GM12878 (cell line): ENCODE results near the gene BIN1. TPM values are rescaled to one million over a fixed set of nuclear protein-coding genes. Genes with fewer than 3 reads are reported as not detected.

Experiments used
- ATAC-seq: fragments of 200-7000 bp; cut with Tn5 transposase; 3 replicates; pipeline ENCODE4 v1.9.1; 2020; ENCODE audit warnings: mild to moderate bottlenecking, moderate library complexity
- BruUV-seq: library from RNA; stranded (reverse); fragments of 400-500 nt; replicated peaks from 2 replicates; lab custom pipeline; 2021; lab: Mats Ljungman, UMichigan
- CTCF ChIA-PET: fragments of 300-600 bp; sonication (Branson Sonifier 250); formaldehyde crosslinking; extraction: SDS; loops from one replicate; lab custom pipeline; 2021; ENCODE audit warnings: inconsistent platforms; lab: Yijun Ruan, JAX
- POLR2A ChIA-PET: fragments of 350-600 bp; formaldehyde crosslinking; extraction: SDS; loops from one replicate; lab custom pipeline; 2021; ENCODE audit warnings: inconsistent platforms; lab: Charles Lee
- RAD21 ChIA-PET: fragments of 300-600 bp; sonication (Branson Sonifier 250); formaldehyde crosslinking; loops from one replicate; lab custom pipeline; 2023; ENCODE audit warnings: antibody characterized with exemption; ENCODE audit not compliant: unreplicated experiment; lab: Charles Lee
- SMC1A ChIA-PET: fragments of 300-600 bp; sonication (Branson Sonifier 250); formaldehyde crosslinking; loops from one replicate; lab custom pipeline; 2023; ENCODE audit not compliant: unreplicated experiment, uncharacterized antibody; lab: Charles Lee
- DNase-seq: peaks from one replicate; pipeline ENCODE4 v3.0.0-alpha.2; 2011; ENCODE audit warnings: low read depth, low spot score
- FAIRE-seq: peaks from 3 replicates; lab custom pipeline; 2011; peaks lifted over from hg19 to GRCh38; lab: Jason Lieb, UNC
- H2AFZ ChIP-seq: 2 replicates; pipeline ENCODE4 v1.6.0; 2011; ENCODE audit warnings: low read depth, low read length, control low read depth; ENCODE audit not compliant: control insufficient read depth
- H3K27ac ChIP-seq: 2 replicates; pipeline ENCODE4 v1.5.1; 2011; ENCODE audit warnings: control low read depth; ENCODE audit not compliant: control insufficient read depth, insufficient read depth
- H3K27me3 ChIP-seq, 2 experiments: replicated peaks in 1 of 2; 2 replicates each; pipeline versions ENCODE4 v1.6.0 to v1.6.1; 2011; ENCODE audit warnings: low read length in 1 of 2; ENCODE audit not compliant: control insufficient read depth in 2 of 2, insufficient read depth in 2 of 2
- H3K36me3 ChIP-seq, 2 experiments: 2 replicates each; pipeline ENCODE4 v1.5.1; 2011; ENCODE audit warnings: low read length in 1 of 2; ENCODE audit not compliant: control insufficient read depth in 2 of 2, insufficient read depth in 2 of 2
- H3K4me1 ChIP-seq: 2 replicates; pipeline ENCODE4 v1.6.1; 2011; ENCODE audit warnings: mild to moderate bottlenecking, low read length, moderate library complexity, mixed read lengths; ENCODE audit not compliant: control insufficient read depth, insufficient read depth
- H3K4me2 ChIP-seq: 2 replicates; pipeline ENCODE4 v1.6.0; 2011; ENCODE audit warnings: control low read depth; ENCODE audit not compliant: control insufficient read depth, insufficient read depth
- H3K4me3 ChIP-seq: fragments of 200-600 bp; sonication (generic); 2 replicates; pipeline ENCODE4 v1.5.1; 2016
- H3K79me2 ChIP-seq: 2 replicates; pipeline ENCODE4 v1.6.0; 2011; ENCODE audit warnings: low read length; ENCODE audit not compliant: control insufficient read depth, insufficient read depth
- H3K9ac ChIP-seq: 2 replicates; pipeline ENCODE4 v1.8.0; 2011; ENCODE audit warnings: low read length, control low read depth, mixed read lengths; ENCODE audit not compliant: control insufficient read depth, insufficient read depth
- H3K9me3 ChIP-seq: replicated peaks from 3 replicates; pipeline ENCODE4 v1.5.1; 2011; ENCODE audit warnings: mild to moderate bottlenecking, low read length; ENCODE audit not compliant: control insufficient read depth, insufficient read depth
- H4K20me1 ChIP-seq: 2 replicates; pipeline ENCODE4 v1.6.0; 2011; ENCODE audit not compliant: control insufficient read depth, insufficient read depth
- BHLHE40 ChIP-seq, 2 experiments: fragments of 450-650 bp in 1 of 2; IDR thresholded peaks; 2 replicates each; pipeline ENCODE4 v1.6.1; 2011 to 2017; ENCODE audit warnings: low read depth in 2 of 2, borderline replicate concordance in 1 of 2, improper control_type of control experiment in 1 of 2, low read length in 1 of 2, mild to moderate bottlenecking in 1 of 2
- WGBS: methylation state at CpG from one replicate; pipeline ENCODE4 v1.1.6; 2016; ENCODE audit warnings: low lambda C conversion rate; ENCODE audit not compliant: insufficient replicate concordance, insufficient coverage; ENCODE audit errors: missing lambda C conversion rate; 5-methylcytosine and 5-hydroxymethylcytosine counted together
- in situ Hi-C: fragments of 300-500 bp; cut with MboI; formaldehyde crosslinking; loops from 9 replicates; pipeline ENCODE4 v1.14.3; 2018; ENCODE audit warnings: mixed read lengths
- intact Hi-C: fragments of 100-400 bp; cut with micrococcal nuclease; formaldehyde crosslinking; loops from one replicate; pipeline ENCODE4 v1.14.2; 2022; ENCODE audit not compliant: unreplicated experiment
- polyA plus RNA-seq, 11 experiments: library from polyadenylated mRNA; depleted of rRNA in 4 of 11; unstranded in 6 of 11; stranded (reverse) in 5 of 11; fragments of >200 nt; fragmentation: Nextera tagmentation in 4 of 11; fragmentation: Illumina TruSeq in 1 of 11; extraction: Ambion mirVana in 4 of 11; extraction: Trizol in 1 of 11; gene quantifications; 1 replicate in 1 of 11; 2 replicates in 10 of 11; pipeline versions ENCODE4 v1.2.1 to v1.2.3, GENCODE V29; 2011 to 2016; ENCODE audit warnings: inconsistent platforms in 2 of 11, missing spikeins in 2 of 11, low read depth in 1 of 11
- total RNA-seq, 4 experiments: library from RNA; depleted of rRNA in 3 of 4; stranded (reverse); fragments of >200 nt in 3 of 4; fragmentation: Illumina TruSeq in 1 of 4; extraction: Trizol in 1 of 4; gene quantifications; 2 replicates each; pipeline versions ENCODE4 v1.2.1 to v1.2.3, GENCODE V29; 2013 to 2021
- TF ChIP-seq, protein P1 (sequence below): fragments of 450-650 bp; IDR thresholded peaks from 2 replicates; pipeline ENCODE4 v1.6.1; 2016; ENCODE audit warnings: mild to moderate bottlenecking, moderate library complexity, borderline replicate concordance

BIN1 gene
- total and polyA plus RNA-seq, 10 of the 15 experiments (the other 5 are each of a cell fraction or from before 2014, with no cell fraction given), result 0.32 to 21.3 (median 11.2) TPM

DNA sequence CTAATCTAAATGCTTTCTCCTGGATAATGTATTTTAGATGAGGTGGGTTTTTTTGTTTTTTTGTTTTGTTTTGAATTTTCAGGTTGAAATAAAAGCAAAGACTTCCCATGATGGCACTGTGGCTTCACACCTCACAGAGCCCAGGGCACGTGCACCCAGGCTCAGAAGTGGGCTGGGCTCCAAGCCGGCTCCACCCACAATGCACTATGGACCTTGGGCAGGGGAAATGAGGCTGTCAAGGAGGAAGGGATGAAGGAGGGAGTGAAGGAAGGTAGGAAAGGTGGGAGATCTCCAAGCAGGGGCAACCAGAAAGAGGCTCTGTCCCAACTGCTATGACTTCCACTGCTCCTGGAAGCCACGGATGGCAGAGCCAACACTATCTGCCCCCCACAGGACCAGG lies 60.4 kb downstream of the BIN1 start:
- ChIA-PET CTCF (no interaction called here), POLR2A (no interaction called here), SMC1A (no interaction called here), RAD21 (no interaction called here)
- Histone ChIP-seq H2AFZ (no peak overlapping the region), H4K20me1 (no peaks in the 10 kb centered on the region), H3K36me3 (no peaks in the 10 kb centered on the region), H3K79me2 (no peaks in the 10 kb centered on the region), H3K4me1 (no peaks in the 10 kb centered on the region), H3K27ac (no peak overlapping the region), H3K9me3 (no peaks in the 10 kb centered on the region; the same call in 2 of the 3 replicates), H3K27me3 (no peaks in the 10 kb centered on the region), H3K4me2 (no peak overlapping the region), H3K4me3 (no peak overlapping the region), H3K9ac (no peak overlapping the region)
- 35% methylated on average over 3 of the region's 3 CpGs for WGBS
- TF ChIP-seq, protein P1, sequence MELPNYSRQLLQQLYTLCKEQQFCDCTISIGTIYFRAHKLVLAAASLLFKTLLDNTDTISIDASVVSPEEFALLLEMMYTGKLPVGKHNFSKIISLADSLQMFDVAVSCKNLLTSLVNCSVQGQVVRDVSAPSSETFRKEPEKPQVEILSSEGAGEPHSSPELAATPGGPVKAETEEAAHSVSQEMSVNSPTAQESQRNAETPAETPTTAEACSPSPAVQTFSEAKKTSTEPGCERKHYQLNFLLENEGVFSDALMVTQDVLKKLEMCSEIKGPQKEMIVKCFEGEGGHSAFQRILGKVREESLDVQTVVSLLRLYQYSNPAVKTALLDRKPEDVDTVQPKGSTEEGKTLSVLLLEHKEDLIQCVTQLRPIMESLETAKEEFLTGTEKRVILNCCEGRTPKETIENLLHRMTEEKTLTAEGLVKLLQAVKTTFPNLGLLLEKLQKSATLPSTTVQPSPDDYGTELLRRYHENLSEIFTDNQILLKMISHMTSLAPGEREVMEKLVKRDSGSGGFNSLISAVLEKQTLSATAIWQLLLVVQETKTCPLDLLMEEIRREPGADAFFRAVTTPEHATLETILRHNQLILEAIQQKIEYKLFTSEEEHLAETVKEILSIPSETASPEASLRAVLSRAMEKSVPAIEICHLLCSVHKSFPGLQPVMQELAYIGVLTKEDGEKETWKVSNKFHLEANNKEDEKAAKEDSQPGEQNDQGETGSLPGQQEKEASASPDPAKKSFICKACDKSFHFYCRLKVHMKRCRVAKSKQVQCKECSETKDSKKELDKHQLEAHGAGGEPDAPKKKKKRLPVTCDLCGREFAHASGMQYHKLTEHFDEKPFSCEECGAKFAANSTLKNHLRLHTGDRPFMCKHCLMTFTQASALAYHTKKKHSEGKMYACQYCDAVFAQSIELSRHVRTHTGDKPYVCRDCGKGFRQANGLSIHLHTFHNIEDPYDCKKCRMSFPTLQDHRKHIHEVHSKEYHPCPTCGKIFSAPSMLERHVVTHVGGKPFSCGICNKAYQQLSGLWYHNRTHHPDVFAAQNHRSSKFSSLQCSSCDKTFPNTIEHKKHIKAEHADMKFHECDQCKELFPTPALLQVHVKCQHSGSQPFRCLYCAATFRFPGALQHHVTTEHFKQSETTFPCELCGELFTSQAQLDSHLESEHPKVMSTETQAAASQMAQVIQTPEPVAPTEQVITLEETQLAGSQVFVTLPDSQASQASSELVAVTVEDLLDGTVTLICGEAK, result no peak
- peak in 1 of 2 experiments; percentile 65; a peak in 2 of 4 replicates for TF ChIP-seq BHLHE40 (IDR thresholded peaks at IDR 0.05; ENCODE audit: borderline replicate concordance in 1 of 2, low read depth in 2 of 2, low read length in 1 of 2)
- intact Hi-C loops, result no loop called here
- FAIRE-seq (no peak), DNase-seq (no peak), ATAC-seq (no peak)
- in situ Hi-C loops, result no loop called here
- no TSS peak for BruUV-seq
